GM13977 (cell line): ENCODE data around the gene TRIOBP.

Experiments
- DNase-seq: peaks from one replicate; pipeline ENCODE4 v3.0.0; 2012; ENCODE audit warnings: low spot score
- CTCF ChIP-seq: IDR thresholded peaks from 2 replicates; pipeline ENCODE4 v1.5.1; 2012; ENCODE audit warnings: mild to moderate bottlenecking, control low read depth; ENCODE audit not compliant: insufficient read depth; ENCODE audit errors: extremely low read depth, missing control alignments
- in situ Hi-C: fragments of 300-500 bp; cut with MboI; formaldehyde crosslinking; loops from one replicate; pipeline ENCODE4 v1.12.0; 2022; ENCODE audit warnings: low sequenced_read_pairs, low pct_unique_long_range_greater_than_20kb, mixed read lengths, inconsistent platforms; ENCODE audit not compliant: unreplicated experiment

The TRIOBP gene

GRCh38 chr22:37739035-37739434 is 42.2 kb downstream of the TRIOBP start:
- in situ Hi-C loops = no loop called here
- TF ChIP-seq CTCF = no peak
- DNase-seq = no peak

GRCh38 chr22:37739611-37740049 is 42.8 kb downstream of the TRIOBP start:
- no peak for TF ChIP-seq CTCF
- in situ Hi-C loops = no loop called here
- no peak for DNase-seq

- TF ChIP-seq CTCF = no peak
- in situ Hi-C loops = no loop called here
- DNase-seq = no peak
Observed at GRCh38 chr22:37740455-37741311, 43.8 kb downstream of the TRIOBP start.

GRCh38 chr22:37741312-37741795 is 44.5 kb downstream of the TRIOBP start:
- no peak for TF ChIP-seq CTCF
- in situ Hi-C loops = no loop called here
- DNase-seq = no peak

- no peak for TF ChIP-seq CTCF
- in situ Hi-C loops = no loop called here
- DNase-seq = no peak
Observed at GRCh38 chr22:37742376-37743171, 45.7 kb downstream of the TRIOBP start.

DNA sequence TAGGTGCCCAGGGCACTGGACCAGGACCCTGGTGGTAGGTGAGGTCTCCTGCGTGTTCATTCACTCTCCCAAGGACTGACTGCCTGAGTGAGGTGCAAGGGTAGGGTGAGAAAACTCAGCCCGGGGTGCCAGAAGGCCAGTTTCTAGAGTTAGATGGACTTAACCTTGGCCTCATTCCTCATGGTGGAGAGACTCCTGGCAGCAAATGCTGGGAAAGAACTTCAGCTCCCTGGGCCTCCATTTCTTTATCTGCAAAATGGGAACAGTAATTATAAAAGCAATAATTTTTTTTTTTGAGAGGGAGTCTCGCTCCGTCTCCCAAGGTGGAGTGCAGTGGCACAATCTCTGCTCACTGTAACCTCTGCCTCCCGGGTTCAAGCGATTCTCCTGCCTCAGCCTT is 47.7 kb downstream of the TRIOBP start:
- DNase-seq = no peak
- in situ Hi-C loops = no loop called here
- no peak for TF ChIP-seq CTCF
